Stimulated activated CD8-positive, alpha-beta memory T cell treated with anti-CD3 and anti-CD28 coated beads, Interleukin-7, amount 100 ng/mL, for 4 hours (primary cell): ENCODE measurements around the gene LIPH.
"Not testable (repeated sequence)": the region's sequence is repeated elsewhere in the genome, so short reads cannot be mapped to it uniquely, and the experiment has no call there.

Source experiments
- DNase-seq, 2 donors: peaks; one replicate each; pipeline ENCODE4 v3.0.0-alpha.2; 2020; ENCODE audit warnings: low read depth in 2 of 2

The LIPH gene

DNA sequence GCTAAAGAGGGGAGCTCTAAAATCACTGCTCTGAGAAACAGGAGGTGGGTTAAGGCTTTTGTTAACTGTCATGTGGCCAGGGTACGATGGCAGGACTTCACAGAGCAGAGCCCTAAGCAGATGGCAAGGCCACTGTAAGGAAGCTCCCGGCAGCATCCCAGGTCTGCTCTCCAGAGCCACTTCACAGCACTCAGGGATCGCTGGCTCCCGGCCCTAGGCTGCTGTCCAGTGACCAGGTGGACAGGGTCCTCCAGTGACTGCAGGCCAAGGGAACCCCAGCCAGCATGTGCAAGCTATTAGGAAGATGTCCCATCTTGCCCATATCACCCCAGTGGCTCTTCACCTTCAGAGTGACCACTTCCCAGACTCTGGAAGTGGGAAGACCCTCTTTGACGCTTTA lies 63.9 kb downstream of the LIPH start:
- DNase-seq: no peak

DNA sequence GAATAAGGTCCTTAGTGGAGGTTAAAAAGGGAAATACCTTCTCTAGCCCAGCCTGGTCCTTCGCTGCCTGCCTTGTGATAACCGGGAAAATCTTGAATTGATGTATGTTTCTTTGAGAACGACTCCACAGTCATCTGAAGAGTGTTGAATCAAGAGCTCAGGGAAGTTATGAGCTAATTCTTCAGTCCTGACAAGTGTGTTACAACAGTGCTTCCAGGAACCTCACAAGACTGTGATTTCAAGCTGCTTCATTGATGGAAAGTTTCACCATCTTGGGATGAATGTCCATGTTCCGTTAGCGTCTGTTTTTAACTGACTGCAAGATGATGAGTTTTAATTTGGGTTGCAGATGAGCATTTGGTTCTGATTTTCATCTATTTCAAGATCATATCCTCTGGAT lies 66.0 kb downstream of the LIPH start:
- no peak for DNase-seq

DNA sequence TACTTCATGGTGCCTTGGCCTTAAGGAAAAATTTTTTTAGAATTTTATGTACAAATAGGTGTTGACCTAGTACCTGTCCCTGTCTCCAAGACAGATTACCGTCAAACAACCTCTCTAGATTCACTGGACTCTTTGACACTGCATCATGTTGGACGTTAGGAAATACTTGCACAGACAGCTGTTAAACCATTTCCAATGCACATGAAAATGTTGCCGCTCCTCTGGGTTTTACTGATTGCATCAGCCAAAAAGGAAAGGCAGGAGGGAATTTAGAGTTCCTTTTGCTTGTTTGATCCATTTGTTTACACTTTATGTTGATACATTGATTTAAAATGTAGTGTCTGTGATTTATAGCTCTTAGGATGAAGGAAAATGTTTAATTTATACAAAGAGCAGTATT lies 68.1 kb downstream of the LIPH start:
- no peak for DNase-seq

DNA sequence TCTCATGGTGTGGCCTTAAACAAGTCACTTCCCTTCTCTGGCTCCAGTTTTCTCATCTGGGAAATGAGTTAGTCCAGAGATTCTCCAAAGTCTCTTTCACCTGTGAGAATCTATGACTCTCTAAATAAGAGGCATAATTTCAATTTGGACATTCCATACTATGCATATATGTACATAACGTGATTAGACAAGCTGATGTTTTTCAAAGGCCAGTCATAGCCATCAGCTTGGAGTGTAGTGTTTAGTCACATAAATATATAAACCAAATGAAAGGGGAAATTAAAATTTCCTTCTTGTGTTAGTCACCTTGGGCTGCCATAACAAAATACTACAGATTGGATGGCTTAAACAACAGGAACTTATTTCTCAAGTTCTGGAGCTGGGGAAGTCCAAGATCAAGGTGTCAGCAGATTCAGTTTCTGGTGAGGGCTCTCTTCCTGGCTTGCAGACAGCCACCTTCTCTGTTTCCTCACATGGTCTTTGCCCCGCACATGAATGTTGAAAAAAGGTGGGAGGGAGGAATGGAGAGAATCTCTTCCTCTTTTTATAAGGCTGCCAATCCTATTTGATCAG lies 72.9 kb downstream of the LIPH start:
- no peak for DNase-seq

DNA sequence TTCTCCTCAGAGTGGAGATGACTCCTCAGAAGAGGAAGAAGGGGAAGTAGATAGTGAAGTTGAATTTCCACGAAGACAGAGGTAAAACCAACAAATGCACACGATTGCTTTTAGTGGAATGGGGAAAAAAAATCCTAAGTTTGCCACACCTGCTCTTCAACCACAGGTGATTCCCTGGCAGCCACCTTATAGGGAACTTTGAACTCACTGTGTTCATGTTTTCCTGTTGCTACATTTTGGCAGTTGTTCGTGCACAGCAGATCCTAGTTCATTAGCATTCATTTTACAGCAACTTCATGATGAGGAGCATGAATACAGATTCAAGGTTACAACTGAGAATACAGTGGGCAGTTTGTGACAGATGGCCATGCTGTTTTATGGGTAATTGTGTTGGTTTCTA lies 75.1 kb downstream of the LIPH start:
- no peak for DNase-seq

DNA sequence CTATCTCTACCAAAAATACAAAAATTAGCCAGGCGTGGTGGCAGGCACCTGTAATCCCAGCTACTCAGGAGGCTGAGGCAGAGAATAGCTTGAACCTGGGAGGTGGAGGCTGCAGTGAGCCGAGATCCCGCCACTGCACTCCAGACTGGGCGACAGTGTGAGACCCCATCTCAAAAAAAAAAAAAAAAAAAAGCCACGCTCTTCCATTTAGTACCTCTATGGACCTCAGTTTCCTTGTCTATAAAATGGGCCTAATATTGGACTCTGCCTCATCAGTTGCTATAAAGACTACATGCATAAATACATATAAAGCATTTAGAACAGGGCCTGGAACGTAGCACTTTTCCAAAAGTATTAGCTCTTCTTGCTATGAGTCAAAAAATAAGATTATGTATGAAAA lies 77.5 kb downstream of the LIPH start:
- not testable (repeated sequence) for DNase-seq

DNA sequence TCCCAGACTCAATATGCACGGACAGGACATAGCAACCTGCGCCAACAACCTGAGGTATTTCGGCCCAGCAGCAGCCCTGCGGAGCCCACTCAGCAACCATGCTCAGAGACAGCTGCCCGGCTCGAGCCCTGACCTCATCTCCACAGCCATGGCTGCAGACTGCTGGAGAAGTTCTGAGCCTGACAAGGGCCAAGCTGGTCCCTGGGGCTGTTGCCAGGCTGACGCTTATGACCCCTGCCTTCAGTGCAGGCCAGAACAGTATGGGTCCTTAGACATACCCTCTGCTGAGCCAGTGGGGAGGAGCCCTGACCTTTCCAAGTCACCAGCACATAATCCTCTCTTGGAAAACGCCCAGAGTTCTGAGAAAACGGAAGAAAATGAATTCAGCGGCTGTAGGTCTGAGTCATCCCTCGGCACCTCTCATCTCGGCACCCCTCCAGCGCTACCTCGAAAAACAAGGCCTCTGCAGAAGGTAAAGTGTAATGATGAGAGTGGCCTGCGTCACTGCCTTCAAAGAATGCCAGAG lies 79.0 kb downstream of the LIPH start:
- no peak for DNase-seq

DNA sequence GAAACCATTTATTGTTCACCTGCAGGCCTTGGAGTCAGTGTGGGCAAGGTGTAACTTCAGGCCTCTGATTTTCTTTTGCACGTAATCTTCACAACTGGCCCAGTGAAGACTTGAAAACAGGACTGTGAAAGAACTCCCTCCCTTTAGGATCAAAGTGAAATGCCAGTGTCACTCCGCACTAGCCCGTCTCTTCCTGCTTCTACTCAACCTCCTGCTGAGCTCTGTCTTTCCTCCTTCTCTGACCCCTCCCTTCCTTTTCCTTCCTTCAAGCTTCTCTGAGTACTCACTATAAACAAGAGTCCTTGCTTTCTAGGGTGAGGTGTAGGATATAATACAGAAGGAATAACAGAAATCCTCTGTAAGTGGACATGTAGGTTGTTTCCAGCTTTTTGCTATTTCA lies 82.1 kb downstream of the LIPH start:
- DNase-seq: no peak

DNA sequence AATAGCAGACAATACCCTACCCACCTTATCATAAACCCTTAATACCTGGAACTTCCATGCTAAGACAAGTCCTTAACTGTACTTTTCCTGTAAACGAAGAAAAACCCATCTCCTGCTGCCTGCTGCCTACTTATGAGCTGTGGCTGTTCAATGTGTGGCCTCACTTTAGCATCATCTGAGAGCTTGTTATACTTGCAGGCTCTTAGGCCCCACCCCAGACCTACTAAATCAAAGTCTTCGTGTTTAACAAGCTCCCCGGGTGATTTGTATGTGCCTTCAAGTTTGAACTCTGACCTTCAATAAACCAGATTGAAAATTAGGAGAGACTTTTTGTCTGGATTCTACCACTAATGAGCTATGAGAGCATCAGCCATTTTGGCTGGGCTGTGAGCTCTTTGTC lies 82.8 kb downstream of the LIPH start:
- DNase-seq: no peak

DNA sequence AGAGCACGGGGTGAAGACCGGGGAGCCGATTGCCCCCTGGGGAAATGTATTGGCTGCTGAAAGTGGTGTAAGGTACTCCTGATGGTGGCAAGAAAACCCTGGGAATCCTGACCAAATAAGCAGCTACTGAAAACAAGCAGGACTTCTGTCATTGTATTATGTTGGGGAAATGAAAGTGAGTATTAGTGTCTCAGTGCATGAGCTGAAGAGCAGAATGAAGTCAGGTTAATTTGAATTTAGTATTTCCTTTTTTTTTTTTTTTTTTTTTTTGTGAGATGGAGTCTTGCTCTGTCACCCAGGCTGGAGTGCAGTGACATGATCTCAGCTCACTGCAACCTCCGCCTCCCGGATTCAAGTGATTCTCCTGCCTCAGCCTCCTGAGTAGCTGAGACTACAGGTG lies 86.3 kb downstream of the LIPH start:
- not testable (repeated sequence) for DNase-seq

DNA sequence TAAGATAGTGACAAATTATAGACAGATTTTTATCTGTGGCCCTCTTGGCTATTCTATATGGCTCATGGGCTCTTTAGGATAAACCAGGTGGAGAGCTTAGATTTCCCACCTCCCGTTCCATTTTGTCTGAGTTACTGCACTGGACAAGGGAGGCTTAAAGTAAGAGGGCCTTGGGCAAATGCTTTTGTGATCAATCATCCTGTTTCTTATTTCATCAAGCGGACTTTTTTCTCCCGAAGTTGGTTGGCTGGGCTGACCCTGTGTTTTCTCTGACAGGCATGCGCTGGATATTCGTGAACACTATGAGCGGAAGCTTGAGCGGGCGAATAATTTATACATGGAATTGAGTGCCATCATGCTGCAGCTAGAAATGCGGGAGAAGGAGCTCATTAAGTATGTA lies 86.9 kb downstream of the LIPH start:
- DNase-seq: no peak

DNA sequence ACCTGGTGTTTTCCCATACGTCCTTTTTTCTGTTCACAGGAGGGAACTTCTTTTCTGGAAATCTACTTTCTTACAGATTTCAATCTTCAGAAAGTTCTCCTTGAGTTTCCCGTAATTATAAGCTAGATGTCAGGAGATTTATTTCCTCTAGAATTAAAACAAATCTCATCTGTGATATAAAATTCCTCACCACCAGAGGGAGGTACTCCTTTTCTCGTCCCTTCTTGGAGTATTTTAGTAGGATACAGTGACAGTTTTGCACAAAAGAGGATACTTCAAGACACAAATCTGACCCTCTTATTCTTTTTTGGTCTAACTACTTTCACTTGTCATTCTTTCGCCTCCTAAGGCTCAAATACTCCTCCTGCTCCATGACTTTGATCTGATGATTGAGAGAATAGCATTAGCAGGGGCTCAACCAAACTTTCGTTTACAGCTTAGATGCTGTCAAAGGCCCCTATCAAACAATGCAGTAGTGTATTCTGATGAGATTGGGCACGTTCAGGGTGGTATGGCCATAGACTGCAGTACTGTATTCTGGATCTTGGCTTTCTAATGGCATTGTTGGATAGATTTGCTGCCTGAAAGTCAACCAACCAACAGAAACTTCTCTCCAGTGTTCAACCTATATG lies 91.6 kb downstream of the LIPH start:
- no peak for DNase-seq

DNA sequence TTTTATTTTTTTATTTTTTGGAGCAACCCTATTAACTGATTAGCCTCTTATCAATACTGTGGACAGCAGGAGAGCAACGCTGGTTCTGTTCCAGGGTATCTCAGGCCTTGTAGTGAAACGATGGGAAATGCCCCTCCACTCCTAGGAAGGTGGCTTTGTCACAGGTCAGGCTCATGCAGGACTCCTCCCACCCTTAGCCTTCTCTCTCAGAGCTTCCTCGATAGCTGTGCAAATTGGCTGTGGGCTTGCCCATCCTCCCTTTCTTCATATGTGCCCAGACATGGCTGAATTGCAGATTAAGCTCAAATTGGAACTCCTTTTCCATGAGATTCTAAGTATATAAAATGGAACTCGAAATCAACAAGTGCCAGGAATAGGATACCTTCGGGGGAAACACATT lies 92.1 kb downstream of the LIPH start:
- DNase-seq: no peak

DNA sequence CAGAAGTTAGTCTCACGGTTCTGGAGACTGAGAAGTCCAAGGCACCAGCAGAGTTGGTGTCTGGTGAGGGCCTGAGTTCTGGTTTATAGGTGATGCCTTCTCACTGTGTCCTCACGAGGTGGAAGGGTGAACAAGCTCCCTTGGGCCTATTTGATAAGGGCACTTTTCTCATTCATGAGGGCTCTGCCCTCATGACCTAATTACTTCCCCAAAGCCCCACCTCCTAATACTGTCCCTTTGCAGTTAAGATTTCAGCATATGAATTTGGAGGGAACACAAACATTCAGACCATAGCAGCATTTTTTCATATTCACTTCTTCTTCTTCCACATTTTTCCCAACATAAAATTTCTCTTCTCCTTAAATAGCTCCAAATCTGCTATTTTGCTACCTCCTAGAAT lies 95.0 kb downstream of the LIPH start:
- no peak for DNase-seq
